ENCODE results near the gene ANKS6.

Gene ANKS6

DNA sequence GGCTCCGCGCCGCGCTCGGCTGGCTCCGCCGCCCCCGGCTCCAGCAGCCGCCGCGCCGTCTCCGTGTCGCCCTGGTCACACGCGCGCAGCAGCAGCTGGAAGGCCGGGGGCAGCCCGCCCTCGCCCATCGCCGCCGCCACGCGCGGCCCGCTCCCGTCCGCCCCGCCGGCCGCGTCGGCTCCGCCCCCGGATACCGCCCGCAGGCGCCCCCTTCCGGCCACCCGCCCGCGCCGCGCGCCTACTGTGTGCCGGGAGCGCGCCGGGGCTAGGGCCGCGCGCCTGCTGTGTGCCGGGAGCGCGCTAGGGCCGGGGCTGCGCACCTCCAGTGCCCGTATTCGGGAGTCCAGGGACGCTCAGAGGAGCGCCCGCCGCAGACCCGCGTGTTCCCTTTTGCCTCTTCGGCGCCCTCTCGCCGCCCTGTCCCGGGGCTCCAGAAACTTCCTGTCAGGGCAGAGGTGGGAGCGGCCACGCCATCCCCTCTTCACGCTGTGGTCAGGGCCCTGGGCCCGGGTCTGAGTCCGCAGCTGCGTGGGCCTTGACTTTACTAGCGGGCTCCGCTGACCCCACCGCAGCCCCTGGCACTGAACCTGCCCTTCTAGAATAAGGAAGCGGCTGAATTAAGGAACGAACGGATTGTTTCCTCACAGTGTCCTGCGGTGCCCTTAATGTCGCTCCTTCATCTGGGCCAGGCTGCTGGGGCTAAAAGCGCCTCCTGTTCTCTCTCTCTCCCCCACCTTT lies at the start of gene ANKS6:
TSS of gene ANKS6 (minus strand) at position 192 of the 738 bp plus-strand sequence. CDS start at position 128, 64 bp downstream.
- peak within 1 kb of the TSS; percentile 76 to 92 (median 88) for H3K9ac ChIP-seq
- no peaks in the 10 kb centered on the region for H3K36me3 ChIP-seq
- peaks cover 19 to 48% (median 42%) of the 10 kb centered on the region in 10 experiments for H3K4me1 ChIP-seq
- TF ChIP-seq Cebpa-rat (IDR thresholded peaks at IDR 0.05): no peak
- peak within 1 kb of the TSS; percentile 52 to 87 (median 85); a peak in 21 of 22 replicates for H3K27ac ChIP-seq
- H3K4me2 ChIP-seq: peak within 1 kb of the TSS; percentile 84 to 98 (median 93)
- peaks cover 0 to 35% (median 26%) of the 10 kb centered on the region in 11 experiments; a peak in 14 of 22 replicates for H4K20me1 ChIP-seq
- H3K4me3 ChIP-seq: peak within 1 kb of the TSS; percentile 77 to 94 (median 87)
- H3K9me3 ChIP-seq (replicated peaks in 1 of 11): peaks cover 10 to 22% (median 16%) of the 10 kb centered on the region in 11 experiments; a peak in 20 of 22 replicates
- no peaks in the 10 kb centered on the region for H3K27me3 ChIP-seq

DNA sequence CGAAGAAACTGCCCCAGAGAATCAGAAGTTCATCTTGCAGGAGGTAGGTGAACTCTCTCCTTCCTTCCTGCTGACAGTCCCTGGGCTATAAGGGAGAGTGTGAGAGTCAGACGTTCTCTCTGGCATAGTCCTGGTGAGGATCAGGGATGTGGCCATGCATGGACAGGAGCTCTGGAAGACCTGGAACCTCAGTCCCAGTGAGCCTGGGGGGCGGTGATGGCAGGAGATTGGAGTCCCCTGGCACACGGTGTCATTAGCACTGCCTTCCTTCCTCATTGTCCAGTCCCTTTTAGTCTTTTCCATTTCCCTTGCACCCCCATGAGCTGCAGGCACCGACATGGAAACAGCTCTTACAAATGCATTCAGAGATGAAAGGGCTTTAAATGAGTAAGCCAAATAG lies 49.7 kb upstream of the ANKS6 start:
- peaks cover 0 to 7% (median 0%) of the 10 kb centered on the region in 11 experiments; a peak in 2 of 22 replicates for H3K36me3 ChIP-seq
- no peak overlapping the region for H3K27ac ChIP-seq
- TF ChIP-seq Cebpa-rat (IDR thresholded peaks at IDR 0.05): no peak
- H3K4me3 ChIP-seq: no peak overlapping the region
- H4K20me1 ChIP-seq: no peaks in the 10 kb centered on the region
- H3K9me3 ChIP-seq (replicated peaks in 1 of 11): no peaks in the 10 kb centered on the region
- no peak overlapping the region for H3K4me2 ChIP-seq
- H3K4me1 ChIP-seq: no peaks in the 10 kb centered on the region; a peak in 2 of 20 replicates
- no peaks in the 10 kb centered on the region; a peak in 1 of 22 replicates for H3K27me3 ChIP-seq
- no peak overlapping the region for H3K9ac ChIP-seq

DNA sequence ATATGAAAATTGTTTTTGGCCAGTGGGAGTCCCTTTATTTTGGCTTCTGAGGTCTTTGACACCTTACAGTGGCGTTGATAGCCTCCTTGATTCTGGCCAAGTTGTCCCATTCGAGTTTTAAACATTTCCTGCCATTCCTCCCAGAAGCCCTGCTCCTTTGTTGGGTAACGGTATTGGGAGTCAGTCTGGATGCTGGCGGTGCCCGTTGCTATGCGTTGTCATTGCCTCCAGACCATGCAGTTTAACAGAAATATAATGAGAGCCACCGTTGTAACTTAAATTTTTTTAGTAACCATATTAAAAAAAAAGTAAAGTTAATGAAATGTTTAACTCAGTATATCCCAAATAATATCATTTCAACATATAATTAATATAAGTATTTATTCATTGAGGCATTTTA lies 46.2 kb upstream of the ANKS6 start:
- no peak for TF ChIP-seq Cebpa-rat (IDR thresholded peaks at IDR 0.05)
- H4K20me1 ChIP-seq: no peaks in the 10 kb centered on the region
- no peaks in the 10 kb centered on the region for H3K27me3 ChIP-seq
- H3K27ac ChIP-seq: no peak overlapping the region
- H3K4me2 ChIP-seq: no peak overlapping the region
- no peak overlapping the region for H3K9ac ChIP-seq
- H3K36me3 ChIP-seq: peaks cover 0 to 7% (median 0%) of the 10 kb centered on the region in 11 experiments; a peak in 3 of 22 replicates
- H3K9me3 ChIP-seq (replicated peaks in 1 of 11): no peaks in the 10 kb centered on the region
- H3K4me1 ChIP-seq: peaks cover 0 to 7% (median 0%) of the 10 kb centered on the region in 10 experiments; a peak in 2 of 20 replicates
- no peak overlapping the region for H3K4me3 ChIP-seq

DNA sequence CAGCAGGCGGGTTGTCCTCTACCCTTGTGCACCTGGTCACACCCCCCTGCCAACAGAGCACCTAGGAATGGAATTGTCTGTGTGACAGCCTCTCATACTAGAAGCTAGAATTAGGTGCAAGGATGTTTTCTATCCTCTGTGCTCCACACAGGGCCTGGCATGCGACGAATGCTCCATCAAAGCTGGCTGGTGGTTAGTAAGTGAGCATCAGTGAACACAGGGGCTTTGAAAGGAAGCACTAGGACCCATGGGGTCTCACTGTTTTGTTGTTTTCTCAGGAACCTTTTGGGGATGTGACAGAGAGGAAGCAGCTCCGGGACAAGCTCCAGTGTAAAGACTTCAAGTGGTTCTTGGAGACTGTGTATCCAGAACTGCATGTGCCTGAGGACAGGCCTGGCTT lies 43.4 kb upstream of the ANKS6 start:
- no peak overlapping the region for H3K27ac ChIP-seq
- no peak for TF ChIP-seq Cebpa-rat (IDR thresholded peaks at IDR 0.05)
- peaks cover 0 to 6% (median 0%) of the 10 kb centered on the region in 11 experiments; a peak in 2 of 22 replicates for H3K36me3 ChIP-seq
- H3K9me3 ChIP-seq (replicated peaks in 1 of 11): no peaks in the 10 kb centered on the region
- H3K4me3 ChIP-seq: no peak overlapping the region
- H3K4me2 ChIP-seq: no peak overlapping the region
- H3K4me1 ChIP-seq: peaks cover 0 to 20% (median 0%) of the 10 kb centered on the region in 10 experiments; a peak in 9 of 20 replicates
- no peak overlapping the region for H3K9ac ChIP-seq
- H4K20me1 ChIP-seq: no peaks in the 10 kb centered on the region
- no peaks in the 10 kb centered on the region for H3K27me3 ChIP-seq

DNA sequence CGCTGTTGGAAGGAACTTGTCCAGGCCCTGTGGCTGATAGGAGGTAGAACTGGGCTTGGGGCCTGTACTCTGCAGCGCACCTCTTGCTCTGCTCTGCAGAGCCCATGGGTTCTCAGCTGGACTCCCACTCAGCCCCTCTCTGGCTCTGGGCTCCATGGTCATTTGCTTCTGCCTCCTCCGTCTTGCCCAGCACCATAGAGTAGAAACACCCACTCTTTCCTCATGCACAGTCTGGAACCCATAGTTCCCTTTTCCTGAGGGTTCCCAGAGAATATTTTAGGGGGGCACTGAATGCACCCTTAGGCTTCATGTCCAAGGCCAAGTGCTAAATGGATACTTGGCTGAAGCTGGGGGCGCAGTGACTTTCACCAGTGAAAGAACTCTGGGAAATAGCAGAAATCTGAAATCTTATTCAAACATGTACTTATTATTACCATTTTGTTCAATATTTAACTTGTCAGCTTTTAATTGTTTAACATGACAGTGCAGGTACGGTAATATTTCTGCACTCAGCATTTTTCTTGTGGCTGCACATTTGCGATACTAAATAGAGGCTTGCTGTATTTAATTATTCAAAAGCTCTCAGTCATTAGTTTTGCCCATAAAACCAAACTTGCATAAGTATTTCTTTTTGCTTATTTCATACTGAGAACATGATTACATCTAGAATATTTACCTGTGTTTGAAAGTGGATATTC lies 42.7 kb upstream of the ANKS6 start:
- TF ChIP-seq Cebpa-rat (IDR thresholded peaks at IDR 0.05): no peak
- H3K4me1 ChIP-seq: peaks cover 0 to 21% (median 0%) of the 10 kb centered on the region in 10 experiments; a peak in 9 of 20 replicates
- no peak overlapping the region for H3K9ac ChIP-seq

DNA sequence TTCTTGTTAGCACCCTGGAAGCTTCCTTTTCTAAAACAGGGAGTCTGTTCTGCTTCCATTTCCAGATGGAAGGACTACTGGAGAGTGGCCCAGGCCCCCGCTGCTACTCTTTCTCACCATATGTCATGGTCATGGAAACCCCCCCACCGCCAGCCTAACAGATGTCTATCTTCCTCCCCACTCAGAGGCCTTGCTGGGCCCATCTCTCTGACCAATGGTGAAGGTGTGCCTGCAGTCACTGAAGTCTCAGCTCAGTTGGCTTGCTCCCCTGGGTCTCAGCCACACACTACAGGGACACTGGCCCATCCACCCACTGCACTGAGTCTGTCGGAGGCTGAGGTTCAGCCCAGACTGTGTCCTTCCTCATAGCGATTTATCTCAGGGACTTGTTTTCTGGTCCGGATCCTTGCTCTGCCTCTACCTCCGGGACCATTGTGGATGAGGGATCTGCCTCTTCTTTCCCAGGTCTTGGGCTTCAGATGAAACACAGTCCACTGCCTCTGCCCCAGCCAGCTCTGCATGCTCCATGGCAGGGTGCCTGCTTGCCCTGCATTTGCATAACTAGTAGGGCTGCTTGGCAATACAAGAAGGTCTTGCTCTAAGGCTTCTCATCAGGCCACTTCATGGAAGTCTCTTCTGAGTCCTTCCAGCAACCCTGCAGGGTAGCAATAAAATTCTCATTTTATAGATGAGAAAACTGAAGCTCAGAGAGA lies 42.0 kb upstream of the ANKS6 start:
- Histone ChIP-seq H3K4me2 (0 out of 22 replicates have a peak overlapping the region, but pooled peaks of 2 of the 11 experiments have one; percentile 13 to 25), H4K20me1 (no peaks in the 10 kb centered on the region), H3K36me3 (peaks cover 0 to 6% (median 0%) of the 10 kb centered on the region in 11 experiments; a peak in 2 of 22 replicates), H3K4me1 (peaks cover 0 to 21% (median 0%) of the 10 kb centered on the region in 10 experiments; a peak in 9 of 20 replicates), H3K9ac (no peak overlapping the region), H3K27ac (no peak overlapping the region), H3K27me3 (no peaks in the 10 kb centered on the region), H3K4me3 (no peak overlapping the region), H3K9me3 (replicated peaks in 1 of 11) (no peaks in the 10 kb centered on the region)
- TF ChIP-seq Cebpa-rat (IDR thresholded peaks at IDR 0.05): no peak

More for the DNA sequence above, 42.7 kb upstream of the ANKS6 start:
- Histone ChIP-seq H3K4me2 (0 out of 22 replicates have a peak overlapping the region, but pooled peaks of 2 of the 11 experiments have one; percentile 13 to 25), H4K20me1 (no peaks in the 10 kb centered on the region), H3K9me3 (replicated peaks in 1 of 11) (no peaks in the 10 kb centered on the region), H3K27ac (no peak overlapping the region), H3K4me3 (no peak overlapping the region), H3K27me3 (no peaks in the 10 kb centered on the region), H3K36me3 (peaks cover 0 to 6% (median 0%) of the 10 kb centered on the region in 11 experiments; a peak in 2 of 22 replicates)

DNA sequence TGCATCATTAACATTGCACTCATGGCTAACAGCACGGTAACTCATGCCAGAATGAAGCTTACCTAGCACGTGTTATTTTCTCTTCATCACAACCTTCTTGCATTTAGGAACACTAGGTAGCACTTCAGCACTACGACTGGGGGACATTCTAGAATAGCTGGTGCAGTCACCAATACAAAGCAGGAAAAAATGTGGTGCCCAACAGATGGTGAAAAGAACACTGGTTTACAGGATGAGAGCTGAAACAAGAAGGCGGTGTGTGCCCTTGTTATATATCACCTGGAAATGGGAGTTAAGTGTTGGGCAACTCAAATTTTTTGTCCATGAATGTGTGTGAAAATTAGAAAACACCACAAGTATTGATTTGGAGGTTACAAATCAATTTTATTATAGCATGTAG lies 41.2 kb upstream of the ANKS6 start:
- TF ChIP-seq Cebpa-rat (IDR thresholded peaks at IDR 0.05): no peak
- no peak overlapping the region for H3K4me2 ChIP-seq

DNA sequence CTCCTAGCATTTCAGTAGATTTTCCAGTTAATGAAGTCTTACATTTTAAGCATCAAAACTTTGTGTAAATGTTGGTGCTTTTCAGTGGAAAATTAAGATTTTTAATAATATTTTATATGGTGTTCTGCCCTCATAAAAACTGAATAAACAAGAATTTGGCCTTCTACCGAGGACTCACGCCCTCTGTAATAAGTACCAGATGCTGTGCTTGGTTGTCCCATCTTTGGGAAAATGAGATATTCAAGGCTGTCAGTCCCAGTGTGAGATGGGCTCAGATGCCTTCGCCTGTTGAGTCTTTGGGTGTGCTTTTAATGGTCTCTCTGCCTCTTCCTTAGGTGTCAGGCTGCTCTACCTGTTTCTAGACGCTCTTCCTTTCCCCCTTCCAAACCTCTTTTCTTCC lies 39.9 kb upstream of the ANKS6 start:
- H3K9me3 ChIP-seq (replicated peaks in 1 of 11): no peaks in the 10 kb centered on the region
- H3K27ac ChIP-seq: no peak overlapping the region
- H3K36me3 ChIP-seq: peaks cover 0 to 6% (median 0%) of the 10 kb centered on the region in 11 experiments; a peak in 2 of 22 replicates
- H3K9ac ChIP-seq: no peak overlapping the region
- H3K4me1 ChIP-seq: peaks cover 0 to 21% (median 0%) of the 10 kb centered on the region in 10 experiments; a peak in 9 of 20 replicates
- no peak for TF ChIP-seq Cebpa-rat (IDR thresholded peaks at IDR 0.05)
- H4K20me1 ChIP-seq: no peaks in the 10 kb centered on the region
- no peaks in the 10 kb centered on the region for H3K27me3 ChIP-seq
- no peak overlapping the region for H3K4me2 ChIP-seq
- no peak overlapping the region for H3K4me3 ChIP-seq

More for the DNA sequence above, 41.2 kb upstream of the ANKS6 start:
- Histone ChIP-seq H3K27ac (no peak overlapping the region), H3K4me1 (peaks cover 0 to 21% (median 0%) of the 10 kb centered on the region in 10 experiments; a peak in 9 of 20 replicates), H3K4me3 (no peak overlapping the region), H4K20me1 (no peaks in the 10 kb centered on the region), H3K9me3 (replicated peaks in 1 of 11) (no peaks in the 10 kb centered on the region), H3K36me3 (peaks cover 0 to 6% (median 0%) of the 10 kb centered on the region in 11 experiments; a peak in 3 of 22 replicates), H3K9ac (no peak overlapping the region), H3K27me3 (no peaks in the 10 kb centered on the region)
